Kasumi-1 (cell line): ENCODE data around the gene CELF2.

Experiments
- DNase-seq, 2 experiments: peaks; one replicate each; lab custom pipeline; 2025; lab: John Stamatoyannopoulos, UW

The CELF2 gene

GRCh38 chr10:11004144-11005077 lies 13.3 kb upstream of the CELF2 start:
- no peak for DNase-seq

- no peak for DNase-seq
Measured at GRCh38 chr10:11005725-11006427, 11.8 kb upstream of the CELF2 start.

GRCh38 chr10:11006428-11006825 lies 11.2 kb upstream of the CELF2 start:
- no peak for DNase-seq

- DNase-seq: no peak
Measured at GRCh38 chr10:11007476-11008020, 10.1 kb upstream of the CELF2 start.

- no peak for DNase-seq
Measured at GRCh38 chr10:11009471-11010308, 8.0 kb upstream of the CELF2 start.

GRCh38 chr10:11010582-11010981 lies 7.1 kb upstream of the CELF2 start:
- no peak for DNase-seq

GRCh38 chr10:11011436-11011835 lies 6.2 kb upstream of the CELF2 start:
- DNase-seq: no peak

GRCh38 chr10:11011984-11012383 lies 5.7 kb upstream of the CELF2 start:
- DNase-seq: no peak

GRCh38 chr10:11012421-11013295 lies 5.0 kb upstream of the CELF2 start:
- peak; percentile 56 for DNase-seq

GRCh38 chr10:11013836-11014235 lies 3.8 kb upstream of the CELF2 start:
- DNase-seq: no peak

- DNase-seq: no peak
Measured at GRCh38 chr10:11014671-11015445, 2.8 kb upstream of the CELF2 start.

- DNase-seq: no peak
Measured at GRCh38 chr10:11015446-11015934, 2.2 kb upstream of the CELF2 start.

GRCh38 chr10:11017000-11017569 lies 587 bp upstream of the CELF2 start:
- no peak for DNase-seq

- peak in 1 of 2 experiments; percentile 32 for DNase-seq
Measured at GRCh38 chr10:11018432-11018841, 765 bp downstream of the CELF2 start.

- DNase-seq: peak in 1 of 2 experiments; percentile 21
Measured at GRCh38 chr10:11018855-11019631, 1.4 kb downstream of the CELF2 start.

GRCh38 chr10:11019724-11020547 lies 2.3 kb downstream of the CELF2 start:
- no peak for DNase-seq

GRCh38 chr10:11020548-11020942 lies 2.9 kb downstream of the CELF2 start:
- no peak for DNase-seq

- DNase-seq: no peak
Measured at GRCh38 chr10:11022213-11022612, 4.5 kb downstream of the CELF2 start.
